HG03457 (cell line): ENCODE measurements around the gene KCNK13.
A peak's percentile ranks its signal among the peaks of the same experiment; 100 is the strongest.
"Not testable (repeated sequence)": the region's sequence is repeated elsewhere in the genome, so short reads cannot be mapped to it uniquely, and the experiment has no call there.

ENCODE experiments used
- ATAC-seq: cut with Tn5 transposase; IDR thresholded peaks from one replicate; pipeline ENCODE4 v1.9.1; 2021; ENCODE audit warnings: moderate number of reproducible peaks; ENCODE audit not compliant: unreplicated experiment

KCNK13 gene

DNA sequence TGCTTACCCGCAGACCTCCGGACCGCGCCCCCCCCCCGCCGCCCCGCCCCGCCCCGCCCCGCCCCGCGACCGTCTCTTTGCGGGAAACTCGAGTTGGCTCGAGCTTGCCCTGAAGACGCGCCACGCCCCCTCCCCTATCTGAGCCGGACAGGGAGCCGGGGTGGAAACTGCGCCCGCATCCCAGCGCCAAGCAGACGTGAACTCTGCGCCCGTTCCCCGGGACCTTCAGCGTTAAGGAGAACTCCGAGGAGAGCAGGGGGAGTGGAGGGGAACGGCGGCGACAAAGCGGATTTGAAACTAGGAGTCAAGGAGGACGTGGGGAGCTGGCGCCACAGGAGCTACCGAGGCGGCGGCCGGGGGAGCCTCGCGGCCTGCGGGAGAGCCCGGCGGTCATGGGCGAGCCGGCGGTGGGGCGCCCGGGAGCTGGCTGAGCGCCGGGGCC lies at the start of gene KCNK13:
Gene KCNK13, plus strand, starts transcription at position 310 of the 442 bp plus-strand sequence. CDS start 212 bp downstream, outside the sequence.
- ATAC-seq = no peak

DNA sequence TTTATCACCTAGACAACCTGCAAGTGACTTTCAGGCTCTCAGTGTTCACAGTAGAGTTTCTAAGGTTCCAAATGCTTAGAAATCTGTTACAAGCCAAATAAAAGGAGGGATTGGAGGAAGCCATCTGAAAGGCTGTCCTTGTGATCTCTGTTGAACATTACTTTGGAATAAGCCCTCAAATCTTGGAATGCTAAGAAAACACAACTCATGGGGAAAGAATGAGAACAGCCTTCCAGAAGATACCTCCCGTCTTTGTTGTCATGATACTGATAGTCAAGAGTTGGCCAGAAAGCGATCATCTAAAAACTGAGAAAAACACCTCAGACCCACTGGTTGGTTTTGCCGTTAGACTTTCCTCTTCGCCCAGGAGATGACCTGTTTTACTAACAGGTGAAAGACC lies 44.4 kb upstream of the KCNK13 start:
- no peak for ATAC-seq

DNA sequence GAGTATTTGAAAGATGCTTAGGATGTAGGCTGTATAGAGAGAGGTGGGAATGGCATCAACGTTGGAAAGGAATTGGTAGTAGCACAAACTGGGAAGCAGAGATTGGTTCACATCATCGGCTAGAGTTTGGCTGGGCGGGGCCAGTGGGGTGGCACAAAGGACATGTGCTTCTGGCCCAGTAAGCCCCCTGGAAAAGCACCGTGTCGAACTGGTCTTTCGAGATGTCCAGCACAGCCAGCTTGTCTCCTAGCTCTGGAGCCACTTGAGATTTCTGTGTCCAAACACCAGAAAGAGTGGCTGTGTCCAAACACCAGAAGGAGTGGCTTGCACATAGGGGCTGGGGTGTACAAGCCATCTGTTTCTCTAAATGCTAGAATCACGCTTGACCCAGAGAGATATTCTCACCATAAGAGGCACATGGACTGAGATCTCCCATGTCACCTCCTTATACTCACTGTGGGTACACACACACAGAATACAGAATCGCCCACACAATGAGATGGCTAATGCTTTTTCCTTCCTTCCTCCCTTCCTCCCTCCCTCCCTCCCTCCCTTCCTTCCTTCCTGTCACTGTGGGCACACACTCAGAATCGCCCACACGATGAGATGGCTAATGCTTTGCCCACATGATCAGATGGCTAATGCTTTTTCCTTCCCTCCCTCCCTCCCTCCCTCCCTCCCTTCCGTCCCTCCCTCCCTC lies 41.8 kb upstream of the KCNK13 start:
- ATAC-seq = no peak

DNA sequence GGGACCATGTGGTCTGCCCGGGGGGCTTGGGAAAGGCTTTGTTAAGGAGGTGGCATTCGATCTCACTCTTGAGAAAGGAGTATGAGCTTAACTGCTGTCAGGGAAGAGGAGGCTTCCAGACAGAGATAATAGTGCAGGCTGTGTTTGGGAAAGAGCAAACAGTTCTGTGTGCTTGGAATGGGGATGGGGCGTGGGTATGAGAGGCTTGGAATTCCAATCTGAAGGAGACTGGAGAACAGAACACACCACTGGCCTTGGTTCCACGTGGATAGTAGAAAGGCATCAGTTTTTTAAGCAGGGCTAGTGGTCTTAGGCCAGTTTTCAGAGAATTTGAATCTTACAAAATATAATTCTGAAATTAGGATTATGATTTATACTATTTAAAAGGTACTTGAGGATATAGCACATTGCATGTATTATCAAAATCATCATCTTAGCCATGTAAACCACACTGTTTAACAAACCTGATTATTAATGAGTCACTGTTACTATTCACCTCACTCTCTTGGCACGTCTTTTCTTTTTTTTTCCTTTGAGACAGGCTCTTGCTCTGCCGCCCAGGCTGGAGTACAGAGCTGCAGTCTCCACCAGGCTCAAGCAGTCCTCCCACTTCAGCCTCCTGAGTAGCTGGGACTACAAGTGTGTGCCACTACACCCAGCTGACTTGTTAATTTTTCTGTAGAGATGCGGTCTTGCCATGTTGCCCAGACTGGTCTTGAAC lies 38.5 kb upstream of the KCNK13 start:
- no peak for ATAC-seq

DNA sequence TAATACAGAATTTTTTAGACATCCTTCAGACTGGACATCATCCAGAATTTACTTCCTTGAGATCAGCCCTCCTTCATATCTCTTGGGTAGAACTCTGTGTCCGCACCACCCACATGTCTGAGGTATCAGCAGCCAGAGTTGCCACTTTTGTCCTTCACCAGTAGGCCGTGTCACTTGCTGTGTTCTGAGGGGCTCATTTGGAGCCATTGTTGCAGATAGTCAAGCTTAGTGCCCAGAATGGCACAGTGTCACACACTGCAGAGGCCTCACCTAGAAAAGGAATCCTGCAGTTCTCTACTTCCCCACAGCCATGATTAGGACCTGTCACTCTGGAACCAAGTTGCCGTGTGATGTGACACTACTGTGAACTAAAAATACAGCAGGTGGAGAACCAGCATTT lies 36.9 kb upstream of the KCNK13 start:
- ATAC-seq = no peak

DNA sequence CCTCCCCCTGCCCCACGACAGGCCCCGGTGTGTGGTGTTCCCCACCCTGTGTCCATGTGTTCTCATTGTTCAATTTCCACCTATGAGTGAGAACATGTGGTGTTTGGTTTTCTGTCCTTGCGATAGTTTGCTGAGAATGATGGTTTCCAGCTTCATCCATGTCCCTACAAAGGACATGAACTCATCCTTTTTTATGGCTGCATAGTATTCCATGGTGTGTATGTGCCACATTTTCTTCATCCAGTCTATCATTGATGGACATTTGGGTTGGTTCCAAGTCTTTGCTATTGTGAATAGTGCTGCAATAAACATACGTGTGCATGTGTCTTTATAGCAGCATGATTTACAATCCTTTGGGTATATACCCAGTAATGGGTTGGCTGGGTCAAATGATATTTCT lies 35.2 kb upstream of the KCNK13 start:
- ATAC-seq = not testable (repeated sequence)

DNA sequence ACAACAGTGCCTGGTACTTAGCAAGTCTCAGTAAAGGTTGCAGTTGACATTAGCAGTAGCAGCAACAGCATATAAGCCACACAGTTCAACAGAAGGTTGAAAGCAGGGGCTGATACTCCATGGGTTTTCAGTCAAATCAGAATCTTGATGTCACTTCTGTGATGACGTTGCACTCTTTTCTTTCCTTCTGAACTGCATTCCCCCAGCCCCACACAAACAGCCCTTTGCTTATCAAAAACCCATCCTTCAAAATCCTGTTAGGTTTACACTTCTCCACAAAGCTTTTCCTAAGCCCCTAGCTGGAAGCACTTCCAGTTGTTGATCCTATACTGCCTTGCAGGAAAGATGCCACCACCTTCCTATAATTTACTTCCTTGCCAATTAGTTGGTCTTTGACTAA lies 34.0 kb upstream of the KCNK13 start:
- no peak for ATAC-seq

DNA sequence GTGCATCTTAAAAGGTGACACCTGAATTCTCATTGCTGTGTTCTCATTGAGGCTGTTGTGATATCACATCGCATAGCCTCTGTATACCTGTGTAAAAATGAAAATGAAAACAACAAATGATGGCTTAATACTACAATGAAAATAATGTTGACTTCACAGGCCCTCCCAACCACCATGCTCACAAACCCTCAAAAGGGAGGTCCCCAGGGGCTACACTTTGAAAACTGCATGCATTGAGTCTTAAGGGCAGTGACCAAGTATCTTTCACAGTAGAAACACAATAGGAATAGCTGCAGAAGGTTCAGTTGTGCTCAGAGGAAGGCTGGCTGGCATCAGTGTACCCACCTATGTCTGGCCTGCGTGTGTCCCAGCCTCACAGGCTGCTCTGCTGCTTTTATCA lies 27.6 kb upstream of the KCNK13 start:
- no peak for ATAC-seq

DNA sequence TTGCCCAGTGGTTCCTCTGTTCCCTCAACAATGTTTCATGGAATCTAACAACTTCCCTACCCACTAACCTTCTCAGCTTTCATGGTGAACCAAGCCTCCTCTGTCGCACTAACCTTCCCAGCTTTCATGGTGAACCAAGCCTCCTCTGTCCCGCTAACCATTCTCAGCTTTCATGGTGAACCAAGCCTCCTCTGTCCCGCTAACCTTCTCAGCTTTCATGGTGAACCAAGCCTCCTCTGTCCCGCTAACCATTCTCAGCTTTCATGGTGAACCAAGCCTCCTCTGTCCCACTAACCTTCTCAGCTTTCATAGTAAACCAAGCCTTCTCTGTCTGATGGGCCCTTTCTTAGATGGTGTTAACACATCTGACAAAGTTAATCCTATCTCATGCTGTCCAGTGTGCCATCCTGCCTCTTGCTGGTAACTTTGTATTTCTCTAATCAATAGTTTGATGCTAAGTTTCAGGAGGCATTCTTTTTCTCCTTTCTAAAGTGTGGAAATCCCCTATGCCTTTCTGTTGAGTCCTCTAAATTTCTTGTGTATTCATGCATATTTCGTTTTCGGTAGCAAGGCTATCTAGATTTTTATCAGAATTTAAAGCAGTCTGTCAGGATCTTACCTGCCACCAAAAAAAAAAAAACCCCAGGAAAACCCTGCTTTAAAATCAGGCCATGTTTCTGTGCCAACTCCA lies 26.8 kb upstream of the KCNK13 start:
- no peak for ATAC-seq

DNA sequence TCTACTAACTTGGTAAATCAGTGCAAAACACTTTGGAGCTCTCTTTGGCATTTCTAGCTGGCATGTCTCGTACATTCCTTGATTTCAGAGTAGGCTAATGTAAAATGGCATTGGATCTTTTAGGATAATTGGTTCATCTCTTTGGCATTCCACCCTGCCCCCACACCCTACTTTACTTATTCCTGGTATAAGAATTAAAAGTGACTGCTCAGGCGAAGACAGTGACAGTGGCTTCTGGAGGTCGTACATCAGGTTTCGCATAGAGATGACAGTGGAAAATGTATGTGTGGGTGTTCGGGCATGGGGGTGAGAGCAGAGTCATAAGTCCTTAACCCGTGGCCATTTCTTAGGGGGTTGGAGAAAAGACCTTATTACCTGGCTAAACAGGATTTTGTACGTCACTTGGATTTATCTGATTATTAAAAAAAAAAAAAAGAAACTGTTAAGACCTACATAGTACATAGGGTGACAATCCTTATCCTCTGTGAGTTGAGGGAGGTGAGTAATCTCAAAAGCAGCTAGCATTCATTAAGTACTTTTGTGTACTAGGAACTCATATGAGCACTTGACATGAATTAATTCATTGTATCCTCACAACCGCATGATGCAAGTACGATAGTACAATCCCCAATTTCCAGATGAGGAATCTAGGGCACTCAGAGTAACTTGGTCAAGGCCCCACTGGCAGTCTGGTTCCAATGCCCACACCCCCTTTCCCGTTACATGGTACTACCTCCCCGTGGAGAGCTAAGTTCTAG lies 22.4 kb upstream of the KCNK13 start:
- no peak for ATAC-seq

DNA sequence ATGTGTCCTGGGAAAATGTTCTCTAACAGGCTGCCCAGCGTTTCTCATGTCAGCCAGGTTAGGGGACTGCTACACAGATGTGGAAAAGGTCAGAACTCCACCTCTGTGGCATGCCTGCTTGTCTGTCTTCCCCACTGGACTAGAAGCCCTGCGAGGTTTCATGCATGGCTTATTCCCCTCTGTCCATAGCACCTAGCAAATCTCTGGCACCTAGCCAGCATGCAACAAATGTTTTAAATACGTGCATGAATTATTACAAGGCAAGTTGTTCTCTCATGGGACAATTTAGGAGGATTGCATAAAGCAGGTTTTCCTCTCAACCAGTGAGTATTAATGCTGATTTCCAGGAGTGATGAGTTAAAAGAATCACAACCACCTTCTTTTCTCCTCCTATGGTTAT lies 21.4 kb upstream of the KCNK13 start:
- no peak for ATAC-seq

DNA sequence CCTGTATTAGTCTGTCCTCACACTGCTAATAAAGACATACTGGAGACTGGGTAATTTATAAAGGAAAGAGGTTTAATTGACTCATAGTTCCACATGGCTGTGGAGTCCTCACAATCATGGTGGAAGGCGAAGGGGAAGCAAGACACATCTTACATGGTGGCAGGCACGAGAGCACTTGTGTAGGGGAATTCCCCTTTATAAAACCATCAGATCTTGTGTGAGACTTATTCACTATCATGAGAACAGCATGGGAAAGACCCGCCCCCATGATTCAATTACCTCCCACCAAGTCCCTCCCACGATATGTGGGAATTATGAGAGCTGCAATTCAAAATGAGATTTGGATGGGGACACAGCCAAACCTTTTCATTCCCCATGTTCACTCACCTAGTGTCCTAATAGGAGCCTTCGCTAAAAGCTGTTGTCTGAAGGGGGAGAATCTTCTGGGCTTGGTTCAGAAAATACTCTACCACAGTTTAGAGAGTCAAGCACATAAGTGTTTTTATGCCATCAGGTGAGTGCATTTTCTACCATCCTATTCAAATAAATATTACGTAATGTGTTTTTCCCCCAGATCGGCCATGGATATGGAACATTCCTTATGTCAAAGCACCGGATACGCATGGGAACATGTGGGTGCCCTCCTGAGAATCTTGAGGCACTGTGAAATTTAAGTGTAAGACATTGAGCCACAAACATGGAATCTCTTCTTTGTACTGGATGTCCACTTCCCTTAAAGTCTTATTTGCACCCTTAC lies 19.1 kb upstream of the KCNK13 start:
- ATAC-seq = no peak

DNA sequence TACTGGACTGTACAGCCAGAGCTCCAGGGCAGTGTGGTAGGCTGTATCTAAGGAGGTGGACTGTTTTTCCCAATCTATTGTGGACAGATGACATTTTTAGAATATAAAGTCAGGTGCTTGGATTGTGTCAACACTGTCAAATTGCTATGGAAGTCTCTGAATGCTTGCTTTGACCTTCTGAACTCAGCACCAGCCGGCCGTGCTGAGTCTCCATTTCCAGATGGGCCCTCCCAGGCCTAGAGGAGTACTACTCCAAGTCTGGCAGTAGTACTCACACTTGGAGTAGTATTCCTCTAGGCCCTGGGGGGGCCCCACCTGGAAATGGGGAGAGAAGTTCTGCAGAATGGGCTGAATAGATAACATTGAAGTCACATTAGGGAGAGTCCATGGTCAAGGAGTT lies 16.2 kb upstream of the KCNK13 start:
- no peak for ATAC-seq

DNA sequence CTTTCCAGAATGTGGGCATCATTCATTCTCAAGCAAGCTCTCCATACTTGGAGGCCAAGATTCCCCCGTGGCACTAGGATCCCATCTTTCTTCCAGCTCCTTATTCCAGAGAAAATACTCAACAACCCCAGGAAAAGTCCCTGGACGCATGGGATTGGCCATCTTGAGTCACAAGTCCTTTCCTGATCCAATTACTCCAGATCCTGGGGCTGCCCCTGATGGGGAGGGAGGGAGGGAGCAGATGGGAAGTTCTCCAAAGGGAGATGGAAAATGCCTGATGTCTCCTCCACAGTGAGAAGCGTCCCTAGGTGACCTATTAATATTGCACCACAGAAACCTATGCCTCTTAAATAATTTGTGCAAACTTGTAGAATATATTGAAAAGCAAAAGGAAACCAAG lies 12.4 kb upstream of the KCNK13 start:
- ATAC-seq = no peak

DNA sequence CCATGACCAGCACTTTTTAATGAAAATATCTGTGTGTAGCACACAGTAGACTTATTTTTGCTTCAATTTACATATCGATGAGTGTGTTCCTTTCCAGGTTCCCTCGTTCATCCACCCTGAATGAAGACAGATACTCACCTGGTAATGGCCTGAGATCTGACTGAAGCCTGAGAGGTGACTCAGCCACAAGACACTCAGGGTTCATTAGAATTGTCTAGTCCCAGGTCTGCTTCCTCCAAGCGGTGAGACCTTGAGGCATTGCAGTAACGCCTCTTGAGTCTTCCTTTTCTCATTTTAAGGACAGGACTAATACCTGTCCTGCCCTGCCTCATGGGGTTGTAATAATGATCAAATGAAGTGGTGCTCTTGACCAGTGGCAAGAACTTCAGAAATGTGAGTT lies 11.5 kb upstream of the KCNK13 start:
- no peak for ATAC-seq

DNA sequence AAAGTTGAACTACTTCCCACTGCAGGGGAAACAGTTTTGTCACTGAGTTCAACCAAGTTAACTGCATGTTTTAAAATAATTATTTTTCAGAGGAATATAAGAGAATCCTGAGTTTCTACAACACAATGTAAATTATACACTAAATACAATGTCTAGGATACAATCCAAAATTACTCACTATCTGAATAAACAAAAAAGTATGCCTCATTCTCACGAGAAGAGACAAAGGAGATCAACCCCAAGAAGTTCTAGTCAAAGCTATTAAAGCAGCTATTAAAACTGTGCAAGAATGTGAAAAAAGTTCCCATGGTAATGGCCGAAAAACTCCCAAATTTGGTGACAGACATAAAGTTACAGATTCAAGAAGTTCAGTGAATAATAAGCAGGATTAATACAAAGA lies 8.8 kb upstream of the KCNK13 start:
- ATAC-seq = no peak

DNA sequence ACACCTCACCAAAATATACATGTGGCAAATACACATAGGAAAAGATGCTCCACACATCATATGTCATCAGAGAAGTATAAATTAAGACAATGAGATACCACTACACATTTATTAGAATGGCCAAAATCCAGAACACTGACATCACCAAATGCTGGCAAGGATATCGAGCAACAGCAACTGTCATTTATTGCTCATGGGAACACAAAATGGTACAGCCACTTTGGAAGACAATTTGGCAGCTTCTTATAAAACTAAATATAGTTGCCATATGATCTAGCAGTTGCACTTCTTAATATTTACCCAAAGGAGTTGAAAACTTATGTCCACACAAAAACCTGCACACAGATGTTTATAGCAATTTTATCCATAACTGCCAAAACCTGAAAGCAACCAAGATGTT lies 7.0 kb upstream of the KCNK13 start:
- ATAC-seq = no peak

DNA sequence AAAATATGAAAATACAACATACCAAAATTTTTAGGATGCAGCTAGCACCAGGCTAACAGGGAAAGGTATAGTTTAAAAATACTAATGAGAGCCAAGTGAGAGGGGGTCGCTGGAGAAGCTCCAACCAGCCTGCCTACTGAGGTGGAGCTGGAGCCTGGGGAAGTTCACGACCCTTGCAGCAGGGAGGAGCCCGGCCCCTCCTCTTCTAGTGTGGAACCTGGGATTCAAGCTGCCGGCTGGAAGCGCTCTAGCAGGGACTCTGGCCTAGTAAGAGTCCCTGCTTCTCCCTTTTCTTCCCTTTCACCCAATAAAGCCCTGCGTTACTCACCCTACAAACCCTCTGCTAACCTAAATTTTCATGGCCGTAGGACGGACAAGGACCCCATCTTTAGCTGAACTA lies 5.0 kb upstream of the KCNK13 start:
- no peak for ATAC-seq

DNA sequence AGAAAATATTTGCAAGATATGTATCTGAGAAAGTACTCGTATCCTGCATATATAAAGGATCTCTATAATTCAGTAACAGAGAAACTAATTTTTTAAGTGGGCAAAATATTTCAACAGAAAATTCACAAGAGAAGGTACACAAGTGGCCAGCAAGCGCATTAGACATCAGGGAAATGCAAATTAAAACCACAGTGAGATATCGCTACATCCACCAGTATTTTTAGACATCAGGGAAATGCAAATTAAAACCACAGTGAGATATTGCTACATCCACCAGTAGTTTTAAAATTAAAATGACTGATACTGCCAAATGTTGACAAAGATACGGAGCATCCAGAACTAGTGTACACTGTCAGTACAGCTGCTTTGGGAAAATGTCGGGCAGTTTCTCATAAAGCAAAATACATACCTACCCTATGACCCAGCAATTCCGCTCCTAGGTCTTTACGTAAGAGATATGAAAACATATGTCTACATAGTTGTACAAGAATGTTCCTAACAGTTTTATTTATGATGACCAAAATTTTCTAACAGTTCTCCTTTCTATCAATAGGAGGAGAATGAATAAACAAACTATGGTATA lies 2.8 kb upstream of the KCNK13 start:
- ATAC-seq = no peak

DNA sequence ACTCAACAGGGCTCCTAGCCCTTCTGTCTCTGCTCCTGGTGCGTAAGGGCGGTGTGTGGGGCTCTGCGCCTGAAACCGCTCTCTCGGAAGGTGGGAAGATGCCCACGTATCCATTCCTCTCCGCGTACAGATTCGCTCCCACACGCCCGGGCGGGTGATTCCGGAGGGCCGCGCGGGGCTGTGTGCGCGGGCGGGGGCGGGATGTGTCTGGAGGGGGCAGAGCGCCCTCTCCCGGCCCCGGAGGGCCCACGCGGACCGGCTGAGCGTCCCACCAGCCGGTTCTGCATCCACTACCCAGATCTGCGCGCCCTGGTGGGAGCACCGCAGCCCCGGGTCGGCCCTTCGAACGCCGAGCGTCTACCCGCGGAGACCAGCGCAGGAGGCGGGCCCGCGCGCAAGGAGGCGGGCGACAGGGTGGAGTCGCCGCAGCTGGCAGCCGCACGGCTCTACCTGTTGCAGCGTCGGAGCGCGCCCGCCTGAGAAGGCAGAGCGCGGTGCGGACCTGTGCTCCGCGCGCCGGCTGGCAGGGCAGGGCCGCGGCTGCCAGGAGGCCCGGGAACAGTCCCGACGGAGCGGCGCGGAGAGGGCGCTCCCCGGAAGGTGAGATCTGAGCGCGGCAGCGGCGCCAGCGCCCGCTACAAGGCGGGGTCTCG lies 1.4 kb upstream of the KCNK13 start:
- ATAC-seq = peak; percentile 48
